HEK293 (cell line): ENCODE results near the gene NEFH.
"Not testable (repeated sequence)": the region's sequence is repeated elsewhere in the genome, so short reads cannot be mapped to it uniquely, and the experiment has no call there.

ENCODE experiments used
- CTCF ChIA-PET: fragments of 350-600 bp; formaldehyde crosslinking; extraction: SDS; loops from one replicate; lab custom pipeline; 2021; ENCODE audit warnings: antibody characterized with exemption; lab: Yijun Ruan, JAX
- POLR2A ChIA-PET: fragments of 300-600 bp; formaldehyde crosslinking; extraction: SDS; loops from one replicate; lab custom pipeline; 2020; ENCODE audit warnings: antibody characterized with exemption, inconsistent platforms; lab: Yijun Ruan, JAX
- H3K27ac ChIP-seq: fragments of 200-500 bp; sonication (Bioruptor generic); 2 replicates; pipeline ENCODE4 v1.5.1; 2014; ENCODE audit warnings: low read depth, low read length, control low read depth, inconsistent platforms; ENCODE audit errors: extremely low read depth
- H3K36me3 ChIP-seq, 2 experiments: fragments of 200-500 bp in 1 of 2; sonication (Bioruptor generic) in 1 of 2; 1 replicate in 1 of 2; 2 replicates in 1 of 2; pipeline ENCODE4 v1.5.1; 2014 to 2017; ENCODE audit warnings: inconsistent platforms in 2 of 2, low read length in 2 of 2; ENCODE audit not compliant: control insufficient read depth in 2 of 2, insufficient read depth in 1 of 2
- H3K4me1 ChIP-seq: fragments of 200-500 bp; sonication (Bioruptor generic); 2 replicates; pipeline ENCODE4 v1.5.1; 2014; ENCODE audit warnings: mild to moderate bottlenecking, low read length, inconsistent platforms; ENCODE audit not compliant: control insufficient read depth, insufficient read depth
- H3K4me3 ChIP-seq: 2 replicates; pipeline ENCODE4 v1.5.1; 2011; ENCODE audit warnings: low read depth, mild to moderate bottlenecking, control low read depth, low read length, moderate library complexity
- H3K9me3 ChIP-seq: fragments of 200-500 bp; sonication (Bioruptor generic); 2 replicates; pipeline ENCODE4 v1.5.1; 2014; ENCODE audit warnings: low read depth, low read length, inconsistent platforms; ENCODE audit not compliant: control insufficient read depth, insufficient read depth
- CTCF ChIP-seq: fragments of 450-650 bp; formaldehyde crosslinking; IDR thresholded peaks from 2 replicates; pipeline ENCODE4 v1.5.1; 2016; ENCODE audit warnings: missing biosample characterization, missing genetic modification characterization
- IKZF3 ChIP-seq: fragments of 450-650 bp; IDR thresholded peaks from 2 replicates; pipeline ENCODE4 v1.5.0; 2018; ENCODE audit warnings: missing biosample characterization, mild to moderate bottlenecking, missing genetic modification characterization, moderate library complexity
- KLF9 ChIP-seq: fragments of 450-650 bp; formaldehyde crosslinking; IDR thresholded peaks from 2 replicates; pipeline ENCODE4 v1.5.1; 2016; ENCODE audit warnings: missing biosample characterization, missing genetic modification characterization, low read depth
- SCRT2 ChIP-seq: fragments of 450-650 bp; formaldehyde crosslinking; IDR thresholded peaks from 2 replicates; pipeline ENCODE4 v1.5.1; 2016; ENCODE audit warnings: missing biosample characterization, missing genetic modification characterization
- YY2 ChIP-seq: fragments of 450-650 bp; formaldehyde crosslinking; IDR thresholded peaks from 2 replicates; pipeline ENCODE4 v1.5.1; 2016; ENCODE audit warnings: missing biosample characterization, missing genetic modification characterization
- ZBTB17 ChIP-seq: fragments of 450-650 bp; formaldehyde crosslinking; IDR thresholded peaks from 2 replicates; pipeline ENCODE4 v1.5.1; 2016; ENCODE audit warnings: missing biosample characterization, missing genetic modification characterization
- ZEB2 ChIP-seq: fragments of 450-650 bp; formaldehyde crosslinking; IDR thresholded peaks from 2 replicates; pipeline ENCODE4 v1.5.1; 2016; ENCODE audit warnings: missing biosample characterization, missing genetic modification characterization
- ZFP41 ChIP-seq: fragments of 450-650 bp; formaldehyde crosslinking; IDR thresholded peaks from 2 replicates; pipeline ENCODE4 v1.5.1; 2016; ENCODE audit warnings: missing biosample characterization, missing genetic modification characterization, borderline replicate concordance
- ZNF26 ChIP-seq: fragments of 450-650 bp; formaldehyde crosslinking; IDR thresholded peaks from 2 replicates; pipeline ENCODE4 v1.5.1; 2016; ENCODE audit warnings: missing biosample characterization, missing genetic modification characterization
- ZNF280C ChIP-seq: fragments of 450-650 bp; formaldehyde crosslinking; IDR thresholded peaks from 2 replicates; pipeline ENCODE4 v1.5.1; 2016; ENCODE audit warnings: missing biosample characterization, missing genetic modification characterization
- ZNF394 ChIP-seq: fragments of 450-650 bp; formaldehyde crosslinking; IDR thresholded peaks from 2 replicates; pipeline ENCODE4 v1.5.1; 2016; ENCODE audit warnings: missing biosample characterization, missing genetic modification characterization, mild to moderate bottlenecking, moderate library complexity, borderline replicate concordance
- ZNF426 ChIP-seq: fragments of 450-650 bp; formaldehyde crosslinking; IDR thresholded peaks from 2 replicates; pipeline ENCODE4 v1.5.1; 2017; ENCODE audit warnings: missing biosample characterization, missing genetic modification characterization, mild to moderate bottlenecking, inconsistent platforms, moderate library complexity
- ZNF433 ChIP-seq: fragments of 450-650 bp; formaldehyde crosslinking; IDR thresholded peaks from 2 replicates; pipeline ENCODE4 v1.5.1; 2016; ENCODE audit warnings: missing biosample characterization, missing genetic modification characterization, low read depth
- ZNF530 ChIP-seq: fragments of 450-650 bp; formaldehyde crosslinking; IDR thresholded peaks from 2 replicates; pipeline ENCODE4 v1.5.1; 2016; ENCODE audit warnings: low read depth, missing biosample characterization, missing genetic modification characterization
- ZNF670 ChIP-seq: fragments of 450-650 bp; formaldehyde crosslinking; IDR thresholded peaks from 2 replicates; pipeline ENCODE4 v1.5.1; 2016; ENCODE audit warnings: missing biosample characterization, missing genetic modification characterization, low read depth
- ZSCAN16 ChIP-seq: fragments of 450-650 bp; formaldehyde crosslinking; IDR thresholded peaks from 2 replicates; pipeline ENCODE4 v1.5.1; 2016; ENCODE audit warnings: missing biosample characterization, missing genetic modification characterization
- ZXDB ChIP-seq: fragments of 450-650 bp; formaldehyde crosslinking; IDR thresholded peaks from 2 replicates; pipeline ENCODE4 v1.5.1; 2016; ENCODE audit warnings: missing biosample characterization, missing genetic modification characterization

Gene NEFH

GRCh38 chr22:29434288-29434687 is 45.7 kb upstream of the NEFH start:
- Histone ChIP-seq H3K36me3 (no peaks in the 10 kb centered on the region), H3K4me1 (no peaks in the 10 kb centered on the region), H3K4me3 (no peak overlapping the region), H3K9me3 (no peaks in the 10 kb centered on the region), H3K27ac (no peak overlapping the region)
- ChIA-PET CTCF (interaction anchor here (0.6 to 3.7 kb wide), 3 partner anchors 25 to 161 kb away, joined by 3 to 16 read pairs (median 4); no protein-coding TSS in a partner anchor), POLR2A (no interaction called here)
- TF ChIP-seq SCRT2 (peak; percentile 61), ZBTB17 (no peak)

GRCh38 chr22:29435236-29436136 is 44.5 kb upstream of the NEFH start:
- CTCF ChIA-PET, result interaction anchor here (0.6 to 1.4 kb wide), 5 partner anchors 22 to 233 kb away, joined by 3 to 5 read pairs (median 3); no protein-coding TSS in a partner anchor
- Histone ChIP-seq H3K27ac (no peak overlapping the region), H3K36me3 (no peaks in the 10 kb centered on the region), H3K9me3 (no peaks in the 10 kb centered on the region), H3K4me3 (no peak overlapping the region), H3K4me1 (no peaks in the 10 kb centered on the region)
- TF ChIP-seq IKZF3 (tag by site-specific recombination), result no peak
- no peak for TF ChIP-seq ZNF394 (tag by site-specific recombination)
- no peak for TF ChIP-seq YY2
- no peak for TF ChIP-seq ZNF426
- no peak for TF ChIP-seq ZSCAN16 (tag by site-specific recombination)
- TF ChIP-seq ZNF670 (tag by site-specific recombination), result no peak
- no peak for TF ChIP-seq KLF9 (tag by site-specific recombination)
- TF ChIP-seq CTCF (tag by site-specific recombination), result no peak
- TF ChIP-seq ZNF433 (tag by site-specific recombination), result no peak
- no peak for TF ChIP-seq ZNF280C
- no peak for TF ChIP-seq ZNF530 (tag by site-specific recombination)
- no peak for TF ChIP-seq ZNF26 (tag by site-specific recombination)
- TF ChIP-seq ZFP41, result no peak
- no peak for TF ChIP-seq ZXDB
- no peak for TF ChIP-seq ZEB2 (tag by site-specific recombination)
- POLR2A ChIA-PET, result no interaction called here

- CTCF ChIA-PET, result interaction anchor here (0.6 kb wide), 1 partner anchor 77 kb away, joined by 3 read pairs; no protein-coding TSS in a partner anchor
- H3K27ac ChIP-seq, H3K4me1 ChIP-seq, H3K9me3 ChIP-seq, H3K4me3 ChIP-seq, POLR2A ChIA-PET, H3K36me3 ChIP-seq: not testable (repeated sequence)
Measured at GRCh38 chr22:29438283-29438682, 41.7 kb upstream of the NEFH start, which contains the start of gene RFPL1. TSS of gene RFPL1 (plus strand) at chr22:29438583.
